ENCODE data around the gene PCSK6. TPM values are rescaled to one million over a fixed set of nuclear protein-coding genes. Genes with fewer than 3 reads are reported as not detected.

The PCSK6 gene
- total and polyA plus RNA-seq, 2 of the 8 experiments (the other 6 are each of a cell fraction or from before 2014, with no cell fraction given) = 1.9 to 4.0 TPM

DNA sequence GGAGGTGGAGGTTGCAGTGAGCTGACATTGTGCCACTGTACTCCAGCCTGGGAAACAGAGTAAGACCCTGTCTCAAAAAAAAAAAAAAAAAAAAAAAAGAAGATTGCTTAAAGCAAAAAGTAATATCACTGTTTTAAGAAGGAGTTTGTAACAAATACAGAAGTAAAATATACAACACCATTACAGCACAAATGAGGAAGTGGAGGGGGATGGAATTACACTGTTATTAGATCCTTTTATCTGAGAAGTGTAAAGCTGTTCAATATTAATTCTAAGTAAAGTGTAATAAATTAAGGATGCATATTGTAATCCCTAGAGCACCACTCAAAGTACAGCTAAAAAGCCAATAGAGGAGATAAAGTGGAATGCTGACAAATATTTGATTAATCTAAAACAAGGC is 147.5 kb downstream of the PCSK6 start:
- no peak overlapping the region for H4K91ac ChIP-seq (replicated peaks; ENCODE audit: insufficient read length, low read length)
- H2BK15ac ChIP-seq (ENCODE audit: low read length) = no peak overlapping the region
- ChIA-PET CTCF (ENCODE audit: partially characterized antibody) (interaction anchor here (0.8 to 1.6 kb wide), 4 partner anchors 11 to 159 kb away, joined by 3 to 4 read pairs (median 3); no protein-coding TSS in a partner anchor), POLR2A (ENCODE audit: partially characterized antibody) (no interaction called here)
- H3K9ac ChIP-seq (replicated peaks in 1 of 4; ENCODE audit: extremely low read depth in 1 of 4, low read depth in 3 of 4, low read length in 3 of 4) = no peak overlapping the region
- no peaks in the 10 kb centered on the region for H4K20me1 ChIP-seq (replicated peaks in 1 of 2; ENCODE audit: control insufficient read depth in 1 of 2, insufficient read depth in 2 of 2, low read length in 2 of 2)
- no peaks in the 10 kb centered on the region for H3K79me2 ChIP-seq (ENCODE audit: control insufficient read depth in 1 of 2, insufficient read depth in 2 of 2, low read length in 2 of 2)
- H3K14ac ChIP-seq (ENCODE audit: insufficient read length) = no peak overlapping the region
- H3K27me3 ChIP-seq (replicated peaks in 1 of 4; ENCODE audit: control insufficient read depth in 3 of 4, extremely low read depth in 1 of 4, insufficient read depth in 3 of 4, low read length in 3 of 4) = no peaks in the 10 kb centered on the region; a peak in 3 of 7 replicates
- no peak overlapping the region for H2BK20ac ChIP-seq (ENCODE audit: low read length)
- no peak overlapping the region for H3K56ac ChIP-seq (replicated peaks; ENCODE audit: insufficient read length, low read depth, low read length)
- no peaks in the 10 kb centered on the region for H3K36me3 ChIP-seq (ENCODE audit: control insufficient read depth in 2 of 4, insufficient read depth in 4 of 4, low read length in 3 of 4)
- no peak for DNase-seq (ENCODE audit: low read depth in 1 of 2, low spot score in 2 of 2)
- no peak overlapping the region for H3K23ac ChIP-seq (ENCODE audit: insufficient read length)
- no peak overlapping the region for H4K5ac ChIP-seq (ENCODE audit: insufficient read length, low read depth, low read length)
- H2BK120ac ChIP-seq (replicated peaks; ENCODE audit: low read depth, low read length) = no peak overlapping the region
- H3K27ac ChIP-seq (ENCODE audit: low read depth, low read length) = no peak overlapping the region
- no peak overlapping the region for H2BK12ac ChIP-seq (ENCODE audit: low read depth, low read length)
- no peak overlapping the region for H2AFZ ChIP-seq (ENCODE audit: low read length)
- H4K8ac ChIP-seq (ENCODE audit: extremely low read depth, insufficient read depth, low read length) = no peak overlapping the region
- H2AK5ac ChIP-seq (ENCODE audit: low read depth, low read length) = no peak overlapping the region
- H3K9me3 ChIP-seq (ENCODE audit: insufficient read depth in 2 of 2, low read depth in 1 of 2, low read length in 1 of 2) = no peaks in the 10 kb centered on the region
- H2BK5ac ChIP-seq (ENCODE audit: low read depth, low read length) = no peak overlapping the region
- no peak overlapping the region for H3K4me3 ChIP-seq (ENCODE audit: extremely low read depth in 1 of 4, insufficient read depth in 2 of 4, low read depth in 3 of 4, low read length in 4 of 4)
- no peaks in the 10 kb centered on the region for H3K23me2 ChIP-seq (ENCODE audit: low read depth, low read length)
- H3K79me1 ChIP-seq (ENCODE audit: low read depth, low read length) = no peaks in the 10 kb centered on the region
- H3K4me1 ChIP-seq (replicated peaks in 1 of 4; ENCODE audit: control insufficient read depth in 3 of 4, insufficient read depth in 4 of 4, low read length in 3 of 4) = no peaks in the 10 kb centered on the region
- no peak overlapping the region for H3K4ac ChIP-seq (replicated peaks; ENCODE audit: insufficient read length, low read depth, low read length)
- FAIRE-seq = no peak
- H3K4me2 ChIP-seq (ENCODE audit: insufficient read depth in 1 of 2, low read depth in 2 of 2, low read length in 2 of 2) = no peak overlapping the region
- H3K18ac ChIP-seq (ENCODE audit: extremely low read depth, low read length) = no peak overlapping the region
- TF ChIP-seq SAP30 (IDR thresholded peaks at IDR 0.05; ENCODE audit: insufficient read depth, insufficient replicate concordance, low read length) (no peak), GABPA (IDR thresholded peaks at IDR 0.05; ENCODE audit: borderline replicate concordance, insufficient read depth, low read length) (no peak), KDM4A (IDR thresholded peaks at IDR 0.05; ENCODE audit: low read depth, low read length, severe bottlenecking) (no peak), ASH2L (IDR thresholded peaks at IDR 0.05; ENCODE audit: low read length) (no peak), KDM1A (IDR thresholded peaks at IDR 0.05; ENCODE audit: borderline replicate concordance, low read length) (no peak), SP2 (IDR thresholded peaks at IDR 0.05; ENCODE audit: low read length) (no peak), SP1 (IDR thresholded peaks at IDR 0.05; ENCODE audit: low read depth, low read length) (no peak), TEAD4 (IDR thresholded peaks at IDR 0.05; ENCODE audit: low read depth, low read length) (no peak), POU5F1 (IDR thresholded peaks at IDR 0.05; ENCODE audit: low read depth, low read length) (no peak), ZNF274 (IDR thresholded peaks at IDR 0.05; ENCODE audit: borderline replicate concordance, extremely low read depth, low read length) (no peak), ATF2 (IDR thresholded peaks at IDR 0.05; ENCODE audit: low read length) (no peak), TAF1 (IDR thresholded peaks at IDR 0.05; ENCODE audit: low read depth, low read length) (no peak), HDAC6 (IDR thresholded peaks at IDR 0.05; ENCODE audit: low read depth, low read length) (no peak), EZH2 (IDR thresholded peaks at IDR 0.05; ENCODE audit: low read depth, low read length, severe bottlenecking) (no peak)

Measured in H1 (cell line).